HG03139 (cell line): ENCODE measurements around the gene TMEM44.

Source experiments
- ATAC-seq: cut with Tn5 transposase; IDR thresholded peaks from one replicate; pipeline ENCODE4 v1.9.1; 2021; ENCODE audit not compliant: unreplicated experiment

The TMEM44 gene

GRCh38 chr3:194633349-194634004, at the start of gene TMEM44:
Gene TMEM44, minus strand, starts transcription at chr3:194633419. Its CDS starts 204 bp downstream, at chr3:194633215.
- peak; percentile 81 for ATAC-seq

- ATAC-seq: peak; percentile 38
Observed at GRCh38 chr3:194682694-194683310, 49.6 kb upstream of the TMEM44 start.

- ATAC-seq: no peak
Observed at GRCh38 chr3:194682189-194682693, 49.0 kb upstream of the TMEM44 start.

- no peak for ATAC-seq
Observed at GRCh38 chr3:194680888-194681615, 47.8 kb upstream of the TMEM44 start.

- ATAC-seq: no peak
Observed at GRCh38 chr3:194676471-194676870, 43.3 kb upstream of the TMEM44 start.

GRCh38 chr3:194675680-194676079, 42.5 kb upstream of the TMEM44 start:
- ATAC-seq: no peak

- ATAC-seq: no peak
Observed at GRCh38 chr3:194675081-194675640, 41.9 kb upstream of the TMEM44 start.

GRCh38 chr3:194673761-194674160, 40.5 kb upstream of the TMEM44 start:
- ATAC-seq: no peak

GRCh38 chr3:194672876-194673275, 39.7 kb upstream of the TMEM44 start:
- ATAC-seq: no peak

- ATAC-seq: peak; percentile 82
Observed at GRCh38 chr3:194671900-194672808, 38.9 kb upstream of the TMEM44 start, which contains the start of gene LSG1. Gene LSG1, minus strand, starts transcription at chr3:194672191. Its CDS starts 29 bp downstream, at chr3:194672162.

- ATAC-seq: peak; percentile 1
Observed at GRCh38 chr3:194671511-194671899, 38.3 kb upstream of the TMEM44 start.

- ATAC-seq: no peak
Observed at GRCh38 chr3:194667363-194667762, 34.1 kb upstream of the TMEM44 start.

- no peak for ATAC-seq
Observed at GRCh38 chr3:194664857-194665256, 31.6 kb upstream of the TMEM44 start.

GRCh38 chr3:194661946-194662345, 28.7 kb upstream of the TMEM44 start:
- ATAC-seq: no peak

GRCh38 chr3:194661374-194661773, 28.2 kb upstream of the TMEM44 start:
- ATAC-seq: no peak

- no peak for ATAC-seq
Observed at GRCh38 chr3:194659778-194660177, 26.6 kb upstream of the TMEM44 start.

GRCh38 chr3:194658477-194659242, 25.4 kb upstream of the TMEM44 start:
- no peak for ATAC-seq

- ATAC-seq: no peak
Observed at GRCh38 chr3:194657439-194657838, 24.2 kb upstream of the TMEM44 start.

- no peak for ATAC-seq
Observed at GRCh38 chr3:194654443-194654842, 21.2 kb upstream of the TMEM44 start.

GRCh38 chr3:194647747-194648146, 14.5 kb upstream of the TMEM44 start:
- no peak for ATAC-seq
